BJ (cell line): ENCODE data around the gene XYLT1. TPM values are rescaled to one million over a fixed set of nuclear protein-coding genes. Genes with fewer than 3 reads are reported as not detected.

Experiments used
- CTCF ChIA-PET: fragments of 350-600 bp; formaldehyde crosslinking; extraction: SDS; loops from one replicate; lab custom pipeline; 2021; ENCODE audit warnings: antibody characterized with exemption, inconsistent platforms; lab: Yijun Ruan, JAX
- POLR2A ChIA-PET: fragments of 300-600 bp; sonication (Branson Sonifier 250); formaldehyde crosslinking; extraction: SDS; loops from one replicate; lab custom pipeline; 2021; ENCODE audit warnings: antibody characterized with exemption; lab: Charles Lee
- DNase-seq: peaks from one replicate; pipeline ENCODE4 v3.0.0-alpha.2; 2011; ENCODE audit warnings: low read depth
- H3K27me3 ChIP-seq: 2 replicates; pipeline ENCODE4 v1.6.0; 2011; ENCODE audit warnings: low read length; ENCODE audit not compliant: control insufficient read depth, insufficient read depth
- H3K36me3 ChIP-seq: 2 replicates; pipeline ENCODE4 v1.5.1; 2011; ENCODE audit warnings: low read length; ENCODE audit not compliant: control insufficient read depth, insufficient read depth
- H3K4me3 ChIP-seq: 2 replicates; pipeline ENCODE4 v1.5.1; 2011; ENCODE audit warnings: low read depth, mild to moderate bottlenecking, control low read depth, low read length
- polyA plus RNA-seq: library from polyadenylated mRNA; depleted of rRNA; stranded (reverse); fragments of >200 nt; gene quantifications from 2 replicates; pipeline ENCODE4 v1.2.3, GENCODE V29; 2011
- TF ChIP-seq, protein P1 (sequence below): IDR thresholded peaks from 2 replicates; pipeline ENCODE4 v1.5.1; 2011; ENCODE audit warnings: low read depth, mild to moderate bottlenecking, control low read depth, inconsistent platforms, low read length, moderate library complexity; ENCODE audit not compliant: insufficient read depth

XYLT1 gene
- polyA plus RNA-seq, 1 experiment: 15.9 TPM

DNA sequence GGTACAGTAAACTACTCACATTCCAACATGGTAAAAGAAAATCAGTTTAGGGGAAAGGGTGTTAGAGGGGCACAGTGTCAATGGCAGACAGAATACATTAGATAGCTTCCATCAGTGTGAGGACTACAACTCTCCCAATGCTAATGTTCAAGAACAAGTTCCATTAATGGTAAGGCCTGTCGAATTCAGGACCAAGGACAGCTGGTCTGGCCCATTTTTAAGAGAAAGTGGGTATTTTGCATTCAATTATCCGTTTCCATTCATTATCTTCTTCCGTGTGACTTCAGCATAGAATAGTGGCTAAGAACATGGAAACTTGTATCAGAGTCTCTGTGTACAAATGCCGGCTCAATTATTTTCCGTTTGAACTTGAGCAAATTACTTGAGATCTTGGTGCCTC is 98.4 kb downstream of the XYLT1 start:
- Histone ChIP-seq H3K36me3 (no peaks in the 10 kb centered on the region), H3K27me3 (no peaks in the 10 kb centered on the region), H3K4me3 (no peak overlapping the region)
- ChIA-PET POLR2A (no interaction called here), CTCF (interaction anchor here (2.1 kb wide), 1 partner anchor 96 kb away, joined by 8 read pairs; no protein-coding TSS in a partner anchor)
- TF ChIP-seq, protein P1, sequence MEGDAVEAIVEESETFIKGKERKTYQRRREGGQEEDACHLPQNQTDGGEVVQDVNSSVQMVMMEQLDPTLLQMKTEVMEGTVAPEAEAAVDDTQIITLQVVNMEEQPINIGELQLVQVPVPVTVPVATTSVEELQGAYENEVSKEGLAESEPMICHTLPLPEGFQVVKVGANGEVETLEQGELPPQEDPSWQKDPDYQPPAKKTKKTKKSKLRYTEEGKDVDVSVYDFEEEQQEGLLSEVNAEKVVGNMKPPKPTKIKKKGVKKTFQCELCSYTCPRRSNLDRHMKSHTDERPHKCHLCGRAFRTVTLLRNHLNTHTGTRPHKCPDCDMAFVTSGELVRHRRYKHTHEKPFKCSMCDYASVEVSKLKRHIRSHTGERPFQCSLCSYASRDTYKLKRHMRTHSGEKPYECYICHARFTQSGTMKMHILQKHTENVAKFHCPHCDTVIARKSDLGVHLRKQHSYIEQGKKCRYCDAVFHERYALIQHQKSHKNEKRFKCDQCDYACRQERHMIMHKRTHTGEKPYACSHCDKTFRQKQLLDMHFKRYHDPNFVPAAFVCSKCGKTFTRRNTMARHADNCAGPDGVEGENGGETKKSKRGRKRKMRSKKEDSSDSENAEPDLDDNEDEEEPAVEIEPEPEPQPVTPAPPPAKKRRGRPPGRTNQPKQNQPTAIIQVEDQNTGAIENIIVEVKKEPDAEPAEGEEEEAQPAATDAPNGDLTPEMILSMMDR: no peak
- no peak for DNase-seq

- ChIA-PET CTCF (interaction anchor here (0.9 to 2.1 kb wide), 3 partner anchors 29 to 195 kb away, joined by 3 to 8 read pairs (median 3); no protein-coding TSS in a partner anchor), POLR2A (no interaction called here)
- Histone ChIP-seq H3K4me3 (no peak overlapping the region), H3K36me3 (no peaks in the 10 kb centered on the region), H3K27me3 (no peaks in the 10 kb centered on the region)
- DNase-seq: no peak
- TF ChIP-seq, protein P1: no peak
Measured at GRCh38 chr16:17371299-17371698, 99.5 kb downstream of the XYLT1 start.

DNA sequence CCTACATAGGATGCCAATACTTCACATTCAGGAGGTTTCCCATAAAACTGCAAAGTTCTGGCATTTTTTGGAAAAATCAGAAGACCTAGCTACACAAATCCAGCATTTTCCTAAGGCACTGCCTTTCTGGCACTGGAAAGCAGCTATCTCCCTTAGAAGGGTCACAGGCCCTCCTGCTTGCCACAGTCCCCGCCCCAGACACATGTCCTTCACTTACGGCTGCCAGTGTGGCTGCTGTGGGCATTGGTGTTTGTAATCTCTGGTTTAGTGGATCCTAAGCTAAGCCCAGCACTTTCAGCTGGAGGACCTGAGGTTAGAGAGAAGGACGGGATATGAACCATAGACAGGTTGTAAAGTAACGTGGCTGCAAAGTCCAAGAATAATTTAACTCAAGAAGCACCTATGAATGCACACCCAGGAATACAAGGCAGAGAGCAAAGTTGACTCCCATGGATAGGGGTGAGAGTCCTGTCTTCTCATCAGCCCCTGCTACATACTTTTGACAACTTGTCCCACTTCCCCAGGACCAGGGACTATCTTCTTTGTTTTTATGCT is 100.0 kb downstream of the XYLT1 start:
- ChIA-PET POLR2A (no interaction called here), CTCF (interaction anchor here (0.5 to 2.1 kb wide), 4 partner anchors 29 to 760 kb away, joined by 3 to 8 read pairs (median 3); no protein-coding TSS in a partner anchor)
- H3K36me3 ChIP-seq: no peaks in the 10 kb centered on the region
- H3K27me3 ChIP-seq: no peaks in the 10 kb centered on the region
- TF ChIP-seq, protein P1: no peak
- H3K4me3 ChIP-seq: no peak overlapping the region
- no peak for DNase-seq

DNA sequence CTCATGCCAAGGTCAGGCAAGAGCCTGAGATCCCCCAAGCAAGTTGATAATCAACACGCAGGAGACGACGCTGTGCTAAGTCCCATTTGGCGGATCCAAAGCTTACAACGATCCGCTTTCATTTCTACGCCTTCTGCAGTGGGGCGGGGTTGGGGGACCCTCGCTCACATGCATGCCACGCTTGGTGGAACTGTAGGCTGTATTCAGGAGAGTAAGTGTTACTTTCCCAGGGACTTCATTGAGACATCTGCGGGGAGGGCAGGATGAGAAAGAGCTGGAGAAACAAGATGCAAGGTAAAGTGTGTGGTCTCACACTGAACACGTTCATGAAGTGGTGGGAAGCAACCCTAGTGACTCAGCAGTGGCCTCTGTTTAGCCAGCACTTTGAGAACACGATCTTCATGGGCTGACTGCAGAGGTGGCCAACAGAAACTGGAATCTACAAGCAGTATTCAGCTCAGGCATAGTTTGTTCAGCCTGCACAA is 100.5 kb downstream of the XYLT1 start:
- DNase-seq: no peak
- Histone ChIP-seq H3K36me3 (no peaks in the 10 kb centered on the region), H3K4me3 (no peak overlapping the region), H3K27me3 (no peaks in the 10 kb centered on the region)
- ChIA-PET POLR2A (no interaction called here), CTCF (interaction anchor here (0.5 to 2.1 kb wide), 3 partner anchors 98 to 760 kb away, joined by 3 to 8 read pairs (median 3); no protein-coding TSS in a partner anchor)
- TF ChIP-seq, protein P1: no peak

DNA sequence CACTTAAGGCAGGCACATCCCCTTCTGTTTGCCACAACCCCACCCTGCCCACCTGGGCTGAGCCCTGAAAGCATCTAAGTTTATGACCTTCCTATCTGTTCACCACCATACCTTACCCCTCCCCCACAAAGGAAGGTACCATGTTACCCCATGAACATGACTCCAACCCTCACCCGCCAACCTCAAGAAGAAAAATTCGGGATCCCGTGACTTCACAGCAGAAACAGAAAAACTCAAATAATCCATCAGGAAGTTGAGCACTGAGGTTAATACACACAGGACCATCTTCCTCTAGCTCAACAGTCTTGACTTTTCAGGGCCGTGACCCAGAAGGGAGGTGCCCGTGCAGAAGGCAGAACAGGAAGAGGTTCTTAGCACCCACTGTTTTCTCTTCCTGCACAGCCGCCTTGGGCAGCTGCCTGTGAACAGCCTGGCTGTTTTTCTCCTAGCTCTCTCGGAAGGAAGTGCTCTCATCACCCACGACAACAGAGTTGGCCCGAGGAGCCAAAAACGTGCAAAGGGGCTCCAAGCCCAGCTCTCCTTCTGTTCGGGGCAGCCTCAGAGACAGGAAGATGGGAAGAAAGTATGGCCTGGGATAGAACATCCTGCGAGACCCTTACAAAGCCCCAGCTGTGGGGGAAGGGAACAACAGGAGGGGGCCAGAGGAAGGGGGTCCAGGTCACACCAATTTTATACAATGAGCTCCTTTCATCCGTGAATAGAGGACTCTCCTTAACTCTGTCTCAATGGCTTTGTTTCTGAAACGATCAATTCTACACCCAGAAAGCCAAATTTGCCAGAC is 101.1 kb downstream of the XYLT1 start:
- ChIA-PET CTCF (no interaction called here), POLR2A (no interaction called here)
- TF ChIP-seq, protein P1: no peak
- Histone ChIP-seq H3K27me3 (no peaks in the 10 kb centered on the region), H3K4me3 (no peak overlapping the region), H3K36me3 (no peaks in the 10 kb centered on the region)
- no peak for DNase-seq
